Endodermal cell (in vitro differentiated cells): ENCODE data around the gene PRKCZ. TPM values are rescaled to one million over a fixed set of nuclear protein-coding genes. Genes with fewer than 3 reads are reported as not detected.

Experiments used
- DNase-seq: peaks from one replicate; pipeline ENCODE4 v3.0.0-alpha.2; 2017
- H3K27ac ChIP-seq: 2 replicates; pipeline ENCODE4 v1.5.1; 2013; ENCODE audit warnings: mild to moderate bottlenecking, low read depth, low read length, moderate library complexity
- H3K27me3 ChIP-seq: 2 replicates; pipeline ENCODE4 v1.6.1; 2013; ENCODE audit warnings: mild to moderate bottlenecking, low read length, moderate library complexity; ENCODE audit not compliant: insufficient read depth, control insufficient read depth, poor library complexity, severe bottlenecking
- H3K36me3 ChIP-seq: 2 replicates; pipeline ENCODE4 v1.7.0; 2013; ENCODE audit warnings: mild to moderate bottlenecking, low read length, moderate library complexity; ENCODE audit not compliant: control insufficient read depth, insufficient read depth
- H3K4me1 ChIP-seq: one replicate; pipeline ENCODE4 v1.7.0; 2013; ENCODE audit warnings: low read length; ENCODE audit not compliant: control insufficient read depth, insufficient read depth
- H3K4me3 ChIP-seq: 2 replicates; pipeline ENCODE4 v1.5.1; 2013; ENCODE audit warnings: mild to moderate bottlenecking, low read length, moderate library complexity
- H3K9ac ChIP-seq: 2 replicates; pipeline ENCODE4 v1.6.1; 2013; ENCODE audit warnings: mild to moderate bottlenecking, low read length, moderate library complexity; ENCODE audit not compliant: poor library complexity, severe bottlenecking; ENCODE audit errors: extremely low read depth
- H3K9me3 ChIP-seq: 2 replicates; pipeline ENCODE4 v1.6.1; 2013; ENCODE audit warnings: mild to moderate bottlenecking, low read length, moderate library complexity; ENCODE audit not compliant: control insufficient read depth
- H3K27ac Mint-ChIP-seq: 2 replicates; pipeline ENCODE4 v1.8.0; 2020; ENCODE audit warnings: mixed read lengths
- H3K27me3 Mint-ChIP-seq: 2 replicates; pipeline ENCODE4 v1.8.0; 2021; ENCODE audit warnings: mild to moderate bottlenecking, mixed read lengths; ENCODE audit not compliant: insufficient read depth
- H3K36me3 Mint-ChIP-seq: 2 replicates; pipeline ENCODE4 v1.8.0; 2020; ENCODE audit warnings: low read depth, mixed read lengths
- H3K4me1 Mint-ChIP-seq: 2 replicates; pipeline ENCODE4 v1.8.0; 2020; ENCODE audit warnings: mixed read lengths
- H3K4me3 Mint-ChIP-seq: 2 replicates; pipeline ENCODE4 v1.8.0; 2020; ENCODE audit warnings: mild to moderate bottlenecking, moderate library complexity, mixed read lengths
- H3K9me3 Mint-ChIP-seq: 2 replicates; pipeline ENCODE4 v1.8.0; 2020; ENCODE audit warnings: mild to moderate bottlenecking, mixed read lengths
- CTCF ChIP-seq: fragments of 200-600 bp; sonication (generic); conservative IDR thresholded peaks from 2 replicates; pipeline ENCODE4 v1.5.0; 2021; ENCODE audit warnings: antibody characterized with exemption, mild to moderate bottlenecking
- WGBS, 2 experiments: methylation state at CpG; one replicate each; pipeline versions ENCODE4 v1.1.5 to v1.1.7; 2013; ENCODE audit warnings: missing lambda C conversion rate in 2 of 2, mixed read lengths in 1 of 2; ENCODE audit not compliant: insufficient coverage in 1 of 2, insufficient read length in 1 of 2; 5-methylcytosine and 5-hydroxymethylcytosine counted together
- total RNA-seq, 2 donors: library from RNA; stranded (reverse); fragmentation: NEBNext Ultra II Directional in 1 of 2; extraction: Animal tissue kit (Norgen Biotek cat#: 25700) in 1 of 2; gene quantifications; 2 replicates in 1 of 2; 3 replicates in 1 of 2; pipeline ENCODE4 v1.2.1, GENCODE V29; 2021

PRKCZ gene
- total RNA-seq, 2 donors from 2014 or later: 49.9 to 68.5 TPM

DNA sequence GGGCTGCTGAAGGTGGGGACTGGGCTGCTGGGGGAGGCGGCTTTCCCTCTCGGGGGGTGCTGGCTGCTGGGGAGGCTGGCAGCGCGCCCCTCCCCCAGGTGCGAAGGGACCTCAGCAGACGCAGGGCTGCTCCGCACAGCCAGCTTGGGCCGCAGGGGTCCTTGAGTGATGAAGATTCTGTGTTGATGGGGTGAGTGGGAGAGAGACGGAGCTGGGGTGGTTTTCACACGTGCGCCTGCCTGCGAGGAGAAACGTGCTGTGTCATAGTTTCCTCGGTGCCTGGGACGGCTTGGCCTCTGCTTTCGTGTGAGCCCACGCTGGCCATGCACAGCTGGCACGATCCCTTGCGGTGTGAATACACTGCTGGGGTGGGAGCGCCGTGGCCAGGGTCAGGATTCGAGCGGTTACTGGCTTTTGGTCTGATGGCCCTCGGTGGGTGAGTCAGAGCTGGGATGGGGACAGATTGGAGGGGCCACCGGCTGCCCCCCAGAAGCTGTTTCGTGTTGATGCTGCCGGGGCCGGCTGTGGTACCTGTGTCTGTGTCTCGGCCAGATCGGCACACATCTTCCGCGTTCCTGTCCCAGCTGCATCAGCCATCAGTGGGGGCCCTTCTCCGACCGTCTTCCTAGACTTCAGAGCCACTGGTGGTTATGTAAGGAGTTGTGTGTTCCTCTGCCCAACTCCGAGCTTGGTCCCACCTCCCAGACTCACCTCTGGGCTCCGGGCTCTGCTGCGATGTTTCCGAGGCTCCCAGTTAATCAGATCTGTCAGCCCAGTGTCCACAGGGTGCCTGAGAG, 24.9 kb downstream of the PRKCZ start:
- WGBS, 2 experiments: 92 to 93% methylated on average over 26 to 38 of the region's 38 CpGs
- Histone ChIP-seq H3K27me3 (no peaks in the 10 kb centered on the region), H3K4me1 (no peaks in the 10 kb centered on the region), H3K4me3 (no peak overlapping the region), H3K9me3 (peaks cover 14% of the 10 kb centered on the region), H3K9ac (no peak overlapping the region), H3K36me3 (peaks cover 4% of the 10 kb centered on the region), H3K27ac (no peak overlapping the region)
- Mint-ChIP-seq H3K36me3 (peaks cover 46% of the 10 kb centered on the region), H3K27ac (peak overlapping the region; percentile 72), H3K9me3 (peaks cover 33% of the 10 kb centered on the region), H3K4me1 (peaks cover 2% of the 10 kb centered on the region), H3K4me3 (no peak overlapping the region), H3K27me3 (no peaks in the 10 kb centered on the region)
- no peak for DNase-seq
- no peak for TF ChIP-seq CTCF

- 95% methylated on average over 20 to 21 of the region's 21 CpGs for WGBS, 2 experiments
- no peak overlapping the region for H3K27ac Mint-ChIP-seq
- peaks cover 4% of the 10 kb centered on the region for H3K36me3 ChIP-seq
- no peak for TF ChIP-seq CTCF
- no peak for DNase-seq
- no peaks in the 10 kb centered on the region for H3K4me1 ChIP-seq
- H3K4me3 ChIP-seq: no peak overlapping the region
- H3K27me3 Mint-ChIP-seq: no peaks in the 10 kb centered on the region
- H3K9me3 Mint-ChIP-seq: peaks cover 33% of the 10 kb centered on the region
- no peak overlapping the region for H3K27ac ChIP-seq
- no peaks in the 10 kb centered on the region for H3K27me3 ChIP-seq
- peaks cover 2% of the 10 kb centered on the region for H3K4me1 Mint-ChIP-seq
- peaks cover 14% of the 10 kb centered on the region for H3K9me3 ChIP-seq
- H3K4me3 Mint-ChIP-seq: no peak overlapping the region
- H3K9ac ChIP-seq: no peak overlapping the region
- H3K36me3 Mint-ChIP-seq: peaks cover 57% of the 10 kb centered on the region
Observed at GRCh38 chr1:2076826-2077225, 26.6 kb downstream of the PRKCZ start.

- Histone ChIP-seq H3K27ac (no peak overlapping the region), H3K36me3 (peaks cover 4% of the 10 kb centered on the region), H3K9me3 (peaks cover 14% of the 10 kb centered on the region), H3K27me3 (no peaks in the 10 kb centered on the region), H3K4me3 (no peak overlapping the region), H3K9ac (no peak overlapping the region), H3K4me1 (no peaks in the 10 kb centered on the region)
- peaks cover 66% of the 10 kb centered on the region for H3K36me3 Mint-ChIP-seq
- peaks cover 33% of the 10 kb centered on the region for H3K9me3 Mint-ChIP-seq
- DNase-seq: no peak
- H3K27ac Mint-ChIP-seq: no peak overlapping the region
- no peak overlapping the region for H3K4me3 Mint-ChIP-seq
- WGBS, 2 experiments: 94 to 100% methylated on average over 6 to 7 of the region's 7 CpGs
- H3K27me3 Mint-ChIP-seq: no peaks in the 10 kb centered on the region
- peaks cover 2% of the 10 kb centered on the region for H3K4me1 Mint-ChIP-seq
- TF ChIP-seq CTCF: no peak
Observed at GRCh38 chr1:2078170-2078569, 28.0 kb downstream of the PRKCZ start.
